ENCODE measurements around the gene PDLIM5.

PDLIM5 gene

GRCh38 chr4:94575652-94576051 lies 123.9 kb downstream of the PDLIM5 start:
- peaks cover 6% of the 10 kb centered on the region; the same call in 1 of the 2 replicates for H3K36me3 ChIP-seq (ENCODE audit: control insufficient read depth, insufficient read depth, low read length)
- H3K9ac ChIP-seq (ENCODE audit: low read length): no peak overlapping the region
- no peaks in the 10 kb centered on the region for H3K27me3 ChIP-seq (ENCODE audit: control insufficient read depth, insufficient read depth, low read length)
- H3K4me3 ChIP-seq (ENCODE audit: low read depth, low read length): no peak overlapping the region
- no peaks in the 10 kb centered on the region for H3K9me3 ChIP-seq (ENCODE audit: control insufficient read depth, insufficient read depth, low read depth, low read length)
- H3K4me1 ChIP-seq (ENCODE audit: control insufficient read depth, insufficient read depth, low read length): peaks cover 12% of the 10 kb centered on the region
- H3K27ac ChIP-seq (ENCODE audit: low read depth, low read length): no peak overlapping the region; the same call in 1 of the 2 replicates

- H3K9me3 ChIP-seq (ENCODE audit: control insufficient read depth, insufficient read depth, low read depth, low read length): no peaks in the 10 kb centered on the region
- no peaks in the 10 kb centered on the region for H3K27me3 ChIP-seq (ENCODE audit: control insufficient read depth, insufficient read depth, low read length)
- no peak overlapping the region for H3K9ac ChIP-seq (ENCODE audit: low read length)
- no peak overlapping the region for H3K4me3 ChIP-seq (ENCODE audit: low read depth, low read length)
- peaks cover 11% of the 10 kb centered on the region for H3K4me1 ChIP-seq (ENCODE audit: control insufficient read depth, insufficient read depth, low read length)
- H3K36me3 ChIP-seq (ENCODE audit: control insufficient read depth, insufficient read depth, low read length): peaks cover 6% of the 10 kb centered on the region; the same call in 1 of the 2 replicates
- no peak overlapping the region; the same call in 1 of the 2 replicates for H3K27ac ChIP-seq (ENCODE audit: low read depth, low read length)
These were observed 124.5 kb downstream of the PDLIM5 start for GRCh38 chr4:94576210-94576609.

GRCh38 chr4:94577136-94577535 lies 125.4 kb downstream of the PDLIM5 start:
- Histone ChIP-seq H3K9ac (ENCODE audit: low read length) (no peak overlapping the region), H3K4me3 (ENCODE audit: low read depth, low read length) (no peak overlapping the region), H3K27me3 (ENCODE audit: control insufficient read depth, insufficient read depth, low read length) (no peaks in the 10 kb centered on the region), H3K9me3 (ENCODE audit: control insufficient read depth, insufficient read depth, low read depth, low read length) (no peaks in the 10 kb centered on the region), H3K36me3 (ENCODE audit: control insufficient read depth, insufficient read depth, low read length) (peaks cover 6% of the 10 kb centered on the region; the same call in 1 of the 2 replicates), H3K4me1 (ENCODE audit: control insufficient read depth, insufficient read depth, low read length) (peaks cover 11% of the 10 kb centered on the region), H3K27ac (ENCODE audit: low read depth, low read length) (no peak overlapping the region)

- peaks cover 11% of the 10 kb centered on the region for H3K4me1 ChIP-seq (ENCODE audit: control insufficient read depth, insufficient read depth, low read length)
- H3K9ac ChIP-seq (ENCODE audit: low read length): no peak overlapping the region
- no peaks in the 10 kb centered on the region for H3K27me3 ChIP-seq (ENCODE audit: control insufficient read depth, insufficient read depth, low read length)
- H3K9me3 ChIP-seq (ENCODE audit: control insufficient read depth, insufficient read depth, low read depth, low read length): no peaks in the 10 kb centered on the region
- no peak overlapping the region for H3K27ac ChIP-seq (ENCODE audit: low read depth, low read length)
- H3K36me3 ChIP-seq (ENCODE audit: control insufficient read depth, insufficient read depth, low read length): peaks cover 6% of the 10 kb centered on the region; the same call in 1 of the 2 replicates
- H3K4me3 ChIP-seq (ENCODE audit: low read depth, low read length): no peak overlapping the region
These were observed 126.5 kb downstream of the PDLIM5 start for GRCh38 chr4:94578195-94578594.

GRCh38 chr4:94581766-94582165 lies 130.0 kb downstream of the PDLIM5 start:
- no peak overlapping the region for H3K4me3 ChIP-seq (ENCODE audit: low read depth, low read length)
- no peak overlapping the region for H3K9ac ChIP-seq (ENCODE audit: low read length)
- H3K36me3 ChIP-seq (ENCODE audit: control insufficient read depth, insufficient read depth, low read length): peaks cover 12% of the 10 kb centered on the region
- H3K27me3 ChIP-seq (ENCODE audit: control insufficient read depth, insufficient read depth, low read length): no peaks in the 10 kb centered on the region
- no peaks in the 10 kb centered on the region for H3K9me3 ChIP-seq (ENCODE audit: control insufficient read depth, insufficient read depth, low read depth, low read length)
- H3K27ac ChIP-seq (ENCODE audit: low read depth, low read length): no peak overlapping the region
- no peaks in the 10 kb centered on the region for H3K4me1 ChIP-seq (ENCODE audit: control insufficient read depth, insufficient read depth, low read length)

- Histone ChIP-seq H3K27ac (ENCODE audit: low read depth, low read length) (no peak overlapping the region), H3K36me3 (ENCODE audit: control insufficient read depth, insufficient read depth, low read length) (peaks cover 12% of the 10 kb centered on the region), H3K9me3 (ENCODE audit: control insufficient read depth, insufficient read depth, low read depth, low read length) (no peaks in the 10 kb centered on the region), H3K4me1 (ENCODE audit: control insufficient read depth, insufficient read depth, low read length) (no peaks in the 10 kb centered on the region), H3K27me3 (ENCODE audit: control insufficient read depth, insufficient read depth, low read length) (no peaks in the 10 kb centered on the region), H3K4me3 (ENCODE audit: low read depth, low read length) (no peak overlapping the region), H3K9ac (ENCODE audit: low read length) (no peak overlapping the region)
These were observed 130.8 kb downstream of the PDLIM5 start for GRCh38 chr4:94582517-94582916.

- H3K27ac ChIP-seq (ENCODE audit: low read depth, low read length): no peak overlapping the region
- peaks cover 15% of the 10 kb centered on the region for H3K36me3 ChIP-seq (ENCODE audit: control insufficient read depth, insufficient read depth, low read length)
- H3K4me3 ChIP-seq (ENCODE audit: low read depth, low read length): no peak overlapping the region
- H3K4me1 ChIP-seq (ENCODE audit: control insufficient read depth, insufficient read depth, low read length): no peaks in the 10 kb centered on the region
- no peaks in the 10 kb centered on the region for H3K9me3 ChIP-seq (ENCODE audit: control insufficient read depth, insufficient read depth, low read depth, low read length)
- no peaks in the 10 kb centered on the region for H3K27me3 ChIP-seq (ENCODE audit: control insufficient read depth, insufficient read depth, low read length)
- no peak overlapping the region for H3K9ac ChIP-seq (ENCODE audit: low read length)
These were observed 132.3 kb downstream of the PDLIM5 start for GRCh38 chr4:94583914-94584641.

- H3K27me3 ChIP-seq (ENCODE audit: control insufficient read depth, insufficient read depth, low read length): no peaks in the 10 kb centered on the region
These were observed 137.4 kb downstream of the PDLIM5 start for GRCh38 chr4:94588896-94589693.

GRCh38 chr4:94590493-94590892 lies 138.8 kb downstream of the PDLIM5 start:
- H3K36me3 ChIP-seq (ENCODE audit: control insufficient read depth, insufficient read depth, low read length): peaks cover 23% of the 10 kb centered on the region
- no peaks in the 10 kb centered on the region for H3K27me3 ChIP-seq (ENCODE audit: control insufficient read depth, insufficient read depth, low read length)
- H3K4me1 ChIP-seq (ENCODE audit: control insufficient read depth, insufficient read depth, low read length): 0 out of 2 replicates have a peak, but pooled peaks cover 4% of the 10 kb centered on the region
- H3K9me3 ChIP-seq (ENCODE audit: control insufficient read depth, insufficient read depth, low read depth, low read length): no peaks in the 10 kb centered on the region
- no peak overlapping the region for H3K4me3 ChIP-seq (ENCODE audit: low read depth, low read length)
- H3K9ac ChIP-seq (ENCODE audit: low read length): no peak overlapping the region
- H3K27ac ChIP-seq (ENCODE audit: low read depth, low read length): no peak overlapping the region

More at GRCh38 chr4:94588896-94589693, 137.4 kb downstream of the PDLIM5 start:
- Histone ChIP-seq H3K4me1 (ENCODE audit: control insufficient read depth, insufficient read depth, low read length) (no peaks in the 10 kb centered on the region), H3K4me3 (ENCODE audit: low read depth, low read length) (no peak overlapping the region), H3K27ac (ENCODE audit: low read depth, low read length) (no peak overlapping the region), H3K36me3 (ENCODE audit: control insufficient read depth, insufficient read depth, low read length) (peaks cover 24% of the 10 kb centered on the region), H3K9me3 (ENCODE audit: control insufficient read depth, insufficient read depth, low read depth, low read length) (no peaks in the 10 kb centered on the region), H3K9ac (ENCODE audit: low read length) (no peak overlapping the region)

- Histone ChIP-seq H3K4me3 (ENCODE audit: low read depth, low read length) (no peak overlapping the region), H3K27me3 (ENCODE audit: control insufficient read depth, insufficient read depth, low read length) (no peaks in the 10 kb centered on the region), H3K36me3 (ENCODE audit: control insufficient read depth, insufficient read depth, low read length) (peaks cover 17% of the 10 kb centered on the region), H3K9ac (ENCODE audit: low read length) (no peak overlapping the region), H3K4me1 (ENCODE audit: control insufficient read depth, insufficient read depth, low read length) (0 out of 2 replicates have a peak, but pooled peaks cover 4% of the 10 kb centered on the region), H3K27ac (ENCODE audit: low read depth, low read length) (no peak overlapping the region), H3K9me3 (ENCODE audit: control insufficient read depth, insufficient read depth, low read depth, low read length) (no peaks in the 10 kb centered on the region)
These were observed 139.5 kb downstream of the PDLIM5 start for GRCh38 chr4:94591289-94591688.

GRCh38 chr4:94595013-94595412 lies 143.3 kb downstream of the PDLIM5 start:
- Histone ChIP-seq H3K27ac (ENCODE audit: low read depth, low read length) (no peak overlapping the region), H3K36me3 (ENCODE audit: control insufficient read depth, insufficient read depth, low read length) (peaks cover 9% of the 10 kb centered on the region; the same call in 1 of the 2 replicates), H3K9ac (ENCODE audit: low read length) (no peak overlapping the region)

More at GRCh38 chr4:94595013-94595412, 143.3 kb downstream of the PDLIM5 start:
- Histone ChIP-seq H3K9me3 (ENCODE audit: control insufficient read depth, insufficient read depth, low read depth, low read length) (no peaks in the 10 kb centered on the region), H3K4me3 (ENCODE audit: low read depth, low read length) (no peak overlapping the region), H3K4me1 (ENCODE audit: control insufficient read depth, insufficient read depth, low read length) (0 out of 2 replicates have a peak, but pooled peaks cover 4% of the 10 kb centered on the region), H3K27me3 (ENCODE audit: control insufficient read depth, insufficient read depth, low read length) (no peaks in the 10 kb centered on the region)
